H7 (cell line): ENCODE measurements around the gene SPOUT1. TPM values are rescaled to one million over a fixed set of nuclear protein-coding genes. Genes with fewer than 3 reads are reported as not detected.
A peak's percentile ranks its signal among the peaks of the same experiment; 100 is the strongest.
"Not testable (repeated sequence)": the region's sequence is repeated elsewhere in the genome, so short reads cannot be mapped to it uniquely, and the experiment has no call there.

Experiments
- DNase-seq: peaks from one replicate; pipeline ENCODE4 v3.0.0; 2012
- H3K27me3 ChIP-seq: 2 replicates; pipeline ENCODE4 v1.6.0; 2011; ENCODE audit warnings: mild to moderate bottlenecking, low read length; ENCODE audit not compliant: control insufficient read depth, insufficient read depth
- H3K36me3 ChIP-seq: replicated peaks from 2 replicates; pipeline ENCODE4 v1.5.1; 2011; ENCODE audit warnings: low read length; ENCODE audit not compliant: control insufficient read depth, insufficient read depth
- H3K4me3 ChIP-seq: 2 replicates; pipeline ENCODE4 v1.5.1; 2011; ENCODE audit warnings: low read depth, mild to moderate bottlenecking, control low read depth, low read length, moderate library complexity; ENCODE audit not compliant: insufficient read depth
- total RNA-seq: library from RNA; depleted of rRNA; stranded (reverse); fragments of >200 nt; shearing (Covaris generic); gene quantifications from 2 replicates; pipeline ENCODE4 v1.2.3, GENCODE V29; 2014; rRNA removed

The SPOUT1 gene, protein sequence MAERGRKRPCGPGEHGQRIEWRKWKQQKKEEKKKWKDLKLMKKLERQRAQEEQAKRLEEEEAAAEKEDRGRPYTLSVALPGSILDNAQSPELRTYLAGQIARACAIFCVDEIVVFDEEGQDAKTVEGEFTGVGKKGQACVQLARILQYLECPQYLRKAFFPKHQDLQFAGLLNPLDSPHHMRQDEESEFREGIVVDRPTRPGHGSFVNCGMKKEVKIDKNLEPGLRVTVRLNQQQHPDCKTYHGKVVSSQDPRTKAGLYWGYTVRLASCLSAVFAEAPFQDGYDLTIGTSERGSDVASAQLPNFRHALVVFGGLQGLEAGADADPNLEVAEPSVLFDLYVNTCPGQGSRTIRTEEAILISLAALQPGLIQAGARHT
- total RNA-seq, result 49.0 and 70.7 TPM in 2 replicates

DNA sequence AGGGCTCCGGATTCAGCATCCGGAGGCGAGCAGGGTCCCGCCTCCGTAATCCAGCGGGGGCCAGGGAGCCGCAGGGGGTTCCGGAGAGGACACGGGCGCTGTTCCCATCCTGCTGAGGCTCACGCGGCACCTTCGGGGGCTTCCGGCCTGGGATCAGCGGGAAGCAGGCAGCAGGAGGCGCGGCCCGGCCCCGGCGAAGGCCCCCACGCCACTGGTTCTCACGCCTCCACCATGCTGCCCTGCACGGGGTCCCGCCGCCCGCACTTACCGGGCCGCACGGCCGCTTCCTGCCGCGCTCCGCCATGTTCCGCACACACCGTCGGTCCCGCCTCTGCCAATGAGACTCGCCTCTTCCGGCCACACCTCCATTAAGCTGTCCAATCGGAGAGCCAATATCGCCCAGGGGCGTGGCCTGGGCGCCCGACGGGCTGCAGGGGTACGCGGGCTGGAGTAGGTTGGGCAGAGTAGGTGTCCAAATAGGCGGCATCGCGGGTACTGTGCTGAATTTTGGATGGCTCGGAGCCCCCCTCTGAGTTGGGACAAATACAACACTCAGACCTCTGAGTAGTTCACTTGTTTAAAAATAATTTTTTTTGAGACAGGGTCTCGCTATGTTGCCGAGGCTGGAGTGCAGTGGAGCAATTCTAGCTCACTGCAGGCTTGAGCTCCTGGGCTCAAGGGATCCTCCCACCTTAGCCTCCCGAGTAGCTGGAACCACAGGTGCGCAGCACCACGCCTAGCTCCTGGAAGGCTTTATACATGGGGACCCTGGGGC lies at the start of gene SPOUT1:
Gene SPOUT1, minus strand, starts transcription at position 318 of the 775 bp plus-strand sequence. Its CDS starts 14 bp downstream, at position 304.
- DNase-seq, result peak; percentile 99
- peaks cover 23% of the 10 kb centered on the region for H3K36me3 ChIP-seq
- H3K27me3 ChIP-seq, result no peaks in the 10 kb centered on the region
- H3K4me3 ChIP-seq, result peak within 1 kb of the TSS; percentile 95

DNA sequence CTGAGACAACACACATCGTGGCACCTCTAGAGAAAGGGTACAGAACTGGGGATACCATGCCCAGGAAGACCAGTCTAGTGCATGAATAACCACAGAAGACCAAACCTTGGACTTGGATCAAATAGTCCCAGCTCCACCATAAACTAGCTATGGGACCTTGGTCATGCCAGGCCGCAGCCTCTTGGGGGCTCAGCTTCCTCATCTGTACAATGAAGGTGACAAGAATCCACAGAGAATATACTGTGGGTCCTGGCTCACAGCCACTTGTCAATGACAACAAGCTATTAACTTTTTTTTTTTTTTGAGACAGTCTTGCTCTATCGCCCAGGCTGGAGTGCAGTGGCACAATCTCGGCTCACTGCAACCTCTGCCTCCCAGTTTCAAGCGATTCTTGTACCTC lies 48.3 kb upstream of the SPOUT1 start:
- Histone ChIP-seq H3K4me3 (no peak overlapping the region), H3K36me3 (no peaks in the 10 kb centered on the region)
- DNase-seq, result peak; percentile 19

DNA sequence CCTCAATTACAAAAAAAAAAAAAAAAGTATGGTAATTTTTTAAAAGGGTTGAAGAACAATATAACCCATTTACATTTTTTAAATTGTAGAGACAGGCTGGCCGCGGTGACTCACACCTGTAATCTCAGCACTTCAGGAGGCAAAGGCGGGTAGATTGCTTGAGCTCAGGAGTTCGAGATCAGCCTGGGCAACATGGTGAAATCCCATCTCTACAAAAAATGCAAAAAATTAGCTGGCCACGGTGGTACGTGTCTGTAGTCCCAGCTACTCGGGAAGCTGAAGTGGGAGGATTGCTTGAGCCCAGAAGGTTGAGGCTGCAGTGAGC lies 41.3 kb upstream of the SPOUT1 start:
- not testable (repeated sequence) for DNase-seq, H3K27me3 ChIP-seq, H3K36me3 ChIP-seq, H3K4me3 ChIP-seq

More for the DNA sequence above, 48.3 kb upstream of the SPOUT1 start:
- H3K27me3 ChIP-seq, result no peaks in the 10 kb centered on the region

DNA sequence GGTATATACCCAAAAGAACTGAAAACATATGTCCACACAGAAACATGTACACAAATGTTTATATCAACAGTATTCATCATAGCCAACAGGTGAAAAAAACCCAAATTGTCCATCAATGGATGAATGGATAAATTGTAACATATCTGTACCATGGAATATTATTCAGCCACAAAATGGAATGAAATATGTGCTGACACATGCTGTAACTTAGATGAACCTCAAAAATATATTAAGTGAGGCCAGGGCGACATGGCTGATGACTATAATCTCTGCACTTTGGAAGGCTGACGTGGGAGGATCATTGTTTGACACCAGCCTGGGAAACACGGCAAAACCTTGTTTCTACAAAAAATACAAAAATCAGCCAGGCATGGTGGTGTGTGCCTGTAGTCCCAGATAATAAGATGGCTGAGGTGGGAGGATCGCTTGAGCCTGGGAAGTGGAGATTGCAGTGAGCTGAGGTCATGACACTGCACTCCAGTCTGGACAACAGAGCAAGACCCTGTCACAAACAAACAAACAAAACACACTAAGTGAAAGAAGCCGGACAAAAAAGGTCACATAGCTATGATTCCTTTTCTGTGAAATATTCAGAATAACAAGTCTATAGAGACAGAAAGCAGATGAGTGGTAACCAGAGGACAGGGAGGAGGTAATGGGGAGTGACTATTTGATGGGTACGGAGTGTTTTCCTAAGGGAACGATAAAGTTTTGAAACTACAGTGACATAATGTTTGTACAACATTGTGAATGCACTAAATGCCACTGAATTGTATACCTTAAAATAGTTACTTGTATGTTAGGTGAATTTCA lies 40.7 kb upstream of the SPOUT1 start:
- DNase-seq, result no peak
- Histone ChIP-seq H3K36me3 (no peaks in the 10 kb centered on the region), H3K4me3 (no peak overlapping the region), H3K27me3 (no peaks in the 10 kb centered on the region)

DNA sequence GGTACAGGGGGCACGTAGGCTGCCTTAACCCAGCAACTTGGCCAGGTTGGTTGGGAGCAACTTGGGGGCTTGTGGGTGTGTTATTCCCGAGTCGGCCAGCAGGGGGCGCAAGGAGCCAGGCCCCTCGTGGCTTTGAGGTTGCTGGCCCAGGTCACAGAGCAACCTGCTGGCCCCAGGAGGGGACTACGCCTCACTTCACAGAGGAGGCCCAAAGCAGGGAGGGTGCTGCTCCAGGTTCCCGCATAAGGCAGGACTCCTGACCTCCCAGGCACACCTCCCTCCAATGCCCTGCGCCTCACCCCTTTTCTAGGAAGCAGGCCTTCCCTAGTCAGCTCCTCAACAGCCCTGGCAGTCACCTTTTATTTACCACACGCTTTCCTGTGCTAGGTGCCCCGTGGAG lies 34.1 kb upstream of the SPOUT1 start:
- peak; percentile 92 for DNase-seq
- no peaks in the 10 kb centered on the region for H3K36me3 ChIP-seq
- H3K4me3 ChIP-seq, result no peak overlapping the region
- no peaks in the 10 kb centered on the region for H3K27me3 ChIP-seq

DNA sequence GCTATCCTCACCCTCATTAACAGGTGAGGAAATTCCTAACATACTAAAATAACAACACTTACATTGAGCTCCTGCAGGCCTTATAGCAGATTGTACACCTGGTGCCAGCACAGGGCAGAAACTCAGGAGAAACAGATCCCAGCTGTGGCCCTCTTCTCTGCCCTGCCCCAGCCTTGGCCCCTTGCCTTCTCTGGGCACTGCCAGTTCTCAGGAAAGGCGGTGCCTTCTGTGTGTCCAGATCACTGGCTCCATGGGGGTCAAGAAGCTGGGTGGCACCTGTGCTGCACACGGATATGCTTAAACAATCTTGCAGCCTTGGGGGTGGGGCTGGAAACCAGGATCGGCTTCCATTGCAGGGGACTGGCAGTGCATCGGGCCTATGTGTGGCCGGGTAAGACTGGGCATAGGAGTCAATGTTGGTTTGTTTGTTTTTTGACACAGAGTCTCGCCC lies 32.8 kb upstream of the SPOUT1 start:
- H3K36me3 ChIP-seq, result no peaks in the 10 kb centered on the region
- no peaks in the 10 kb centered on the region for H3K27me3 ChIP-seq
- H3K4me3 ChIP-seq, result no peak overlapping the region
- no peak for DNase-seq

DNA sequence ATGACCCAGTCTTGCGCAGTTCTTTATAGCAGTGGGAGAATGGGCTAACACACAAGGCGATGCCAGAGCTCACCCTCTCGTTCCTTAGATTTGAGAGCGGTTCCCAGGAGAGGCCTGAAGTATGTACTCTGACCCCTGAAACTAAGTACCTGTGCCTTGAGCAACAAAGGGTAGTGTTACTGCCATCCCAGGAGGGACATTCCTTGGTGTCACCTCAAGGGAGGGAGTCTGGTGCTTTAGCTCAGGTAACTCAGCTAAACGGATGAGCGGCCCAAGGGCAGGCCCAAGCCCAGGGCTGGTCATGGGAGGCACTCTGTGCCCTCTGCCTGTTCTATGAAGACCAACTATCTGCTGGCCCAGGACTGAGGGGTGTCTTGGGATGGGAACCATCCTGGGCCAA lies 31.9 kb upstream of the SPOUT1 start:
- no peak overlapping the region for H3K4me3 ChIP-seq
- H3K36me3 ChIP-seq, result no peaks in the 10 kb centered on the region
- DNase-seq, result no peak

DNA sequence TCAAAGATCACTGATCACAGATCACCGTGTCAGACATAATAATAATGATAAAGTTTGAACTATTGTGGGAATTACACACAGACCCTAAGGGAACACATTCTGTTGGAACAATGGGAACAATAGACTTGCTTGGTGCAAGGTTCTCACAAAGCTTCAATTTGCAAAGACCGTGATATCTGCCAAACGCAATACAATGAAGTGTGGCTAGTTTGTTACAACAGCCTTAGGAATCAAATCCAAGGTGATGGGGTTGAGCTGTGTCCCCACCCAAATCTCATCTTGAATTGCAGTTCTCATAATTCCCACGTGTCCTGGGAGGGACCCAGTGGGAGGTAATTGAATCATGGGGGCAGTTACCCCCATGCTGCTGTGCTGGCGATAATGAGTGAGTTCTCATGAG lies 31.3 kb upstream of the SPOUT1 start:
- Histone ChIP-seq H3K4me3 (no peak overlapping the region), H3K27me3 (no peaks in the 10 kb centered on the region), H3K36me3 (no peaks in the 10 kb centered on the region)
- DNase-seq, result no peak

More for the DNA sequence above, 31.9 kb upstream of the SPOUT1 start:
- no peaks in the 10 kb centered on the region for H3K27me3 ChIP-seq

DNA sequence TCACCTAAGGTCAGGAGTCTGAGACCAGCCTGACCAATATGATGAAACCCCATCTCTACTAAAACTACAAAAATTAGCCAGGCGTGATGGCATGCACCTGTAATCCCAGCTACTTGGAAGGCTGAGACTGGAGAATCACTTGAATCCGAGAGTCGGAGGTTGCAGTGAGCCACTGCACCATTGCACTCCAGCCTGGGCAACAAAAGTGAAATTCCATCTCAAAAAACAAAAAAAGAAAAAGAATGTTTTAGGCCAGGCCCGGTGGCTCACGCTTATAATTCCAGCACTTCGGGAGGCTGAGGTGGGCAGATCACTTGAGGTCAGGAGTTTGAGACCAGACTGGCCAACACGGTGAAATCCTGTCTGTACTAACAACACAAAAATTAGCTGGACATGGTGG lies 28.9 kb upstream of the SPOUT1 start:
- not testable (repeated sequence) for DNase-seq

DNA sequence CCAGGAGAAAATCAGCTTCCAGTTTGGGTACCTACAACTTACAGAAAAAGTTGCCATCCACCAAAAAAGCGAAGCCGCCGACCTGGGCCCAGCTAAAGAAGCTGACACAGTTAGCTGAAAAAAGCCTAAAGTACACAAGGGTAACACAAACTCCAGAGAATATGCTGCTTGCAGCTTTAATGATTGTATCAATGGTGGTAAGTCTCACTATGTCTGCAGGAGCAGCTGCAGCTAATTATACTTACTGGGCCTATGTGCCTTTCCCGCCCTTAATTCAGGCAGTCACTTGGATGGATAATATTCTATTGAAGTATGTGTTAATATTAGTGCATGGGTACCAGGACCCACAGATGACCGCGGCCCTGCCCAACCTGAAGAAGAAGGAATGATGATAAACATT lies 24.9 kb upstream of the SPOUT1 start:
- not testable (repeated sequence) for DNase-seq, H3K27me3 ChIP-seq, H3K36me3 ChIP-seq, H3K4me3 ChIP-seq

More for the DNA sequence above, 28.9 kb upstream of the SPOUT1 start:
- not testable (repeated sequence) for H3K36me3 ChIP-seq, H3K4me3 ChIP-seq, H3K27me3 ChIP-seq

DNA sequence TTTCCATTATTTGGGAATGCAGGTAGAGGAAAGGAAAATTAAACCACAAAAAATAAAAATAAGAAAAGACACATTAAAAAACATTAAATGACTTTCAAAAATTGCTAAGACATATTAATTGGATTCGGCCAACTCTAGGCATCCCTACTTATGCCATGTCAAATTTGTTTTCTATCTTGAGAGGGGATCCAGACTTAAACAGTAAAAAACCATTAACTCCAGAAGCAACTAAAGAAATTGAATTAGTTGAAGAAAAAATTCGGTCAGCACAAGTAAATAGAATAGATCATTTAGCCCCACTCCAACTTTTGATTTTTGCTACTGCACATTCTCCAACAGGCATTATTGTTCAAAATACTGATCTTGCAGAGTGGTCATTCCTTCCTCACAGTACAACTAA lies 23.1 kb upstream of the SPOUT1 start:
- H3K36me3 ChIP-seq, H3K4me3 ChIP-seq, DNase-seq: not testable (repeated sequence)

DNA sequence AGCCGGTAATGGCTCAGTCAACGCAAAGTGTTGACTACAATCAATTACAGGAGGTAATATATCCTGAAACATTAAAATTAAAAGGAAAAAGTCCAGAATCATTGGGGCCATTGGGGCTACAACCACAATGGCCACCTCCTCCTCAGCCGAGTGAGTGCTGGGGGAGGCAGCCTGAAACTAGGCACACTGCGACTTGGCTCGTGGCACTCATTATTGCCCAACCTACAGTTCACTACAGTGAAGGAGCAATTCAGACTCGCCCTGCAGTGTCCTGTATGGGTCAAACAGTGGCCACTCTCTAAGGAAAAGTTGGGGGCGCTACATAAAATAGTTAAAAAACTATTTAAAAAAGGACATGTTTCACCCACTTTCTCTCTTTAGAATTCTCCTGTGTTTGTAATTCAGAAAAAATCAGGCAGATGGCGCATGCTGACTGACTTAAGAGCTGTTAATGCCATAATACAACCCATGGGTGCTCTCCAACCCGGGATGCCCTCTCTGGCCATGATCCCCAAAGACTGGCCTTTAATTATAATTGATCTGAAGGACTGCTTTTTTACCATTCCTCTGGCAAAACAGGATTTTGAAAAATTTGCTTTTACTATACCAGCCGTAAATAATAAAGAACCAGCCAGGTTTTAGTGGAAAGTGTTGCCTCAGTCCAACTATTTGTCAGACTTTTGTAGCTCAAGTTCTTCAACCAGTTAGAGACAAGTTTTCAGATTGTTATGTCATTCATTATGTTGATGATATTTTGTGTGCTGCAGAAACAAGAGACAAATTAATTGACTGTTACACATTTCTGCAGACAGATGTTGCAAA lies 22.4 kb upstream of the SPOUT1 start:
- H3K36me3 ChIP-seq, H3K27me3 ChIP-seq, DNase-seq, H3K4me3 ChIP-seq: not testable (repeated sequence)

More for the DNA sequence above, 23.1 kb upstream of the SPOUT1 start:
- not testable (repeated sequence) for H3K27me3 ChIP-seq

DNA sequence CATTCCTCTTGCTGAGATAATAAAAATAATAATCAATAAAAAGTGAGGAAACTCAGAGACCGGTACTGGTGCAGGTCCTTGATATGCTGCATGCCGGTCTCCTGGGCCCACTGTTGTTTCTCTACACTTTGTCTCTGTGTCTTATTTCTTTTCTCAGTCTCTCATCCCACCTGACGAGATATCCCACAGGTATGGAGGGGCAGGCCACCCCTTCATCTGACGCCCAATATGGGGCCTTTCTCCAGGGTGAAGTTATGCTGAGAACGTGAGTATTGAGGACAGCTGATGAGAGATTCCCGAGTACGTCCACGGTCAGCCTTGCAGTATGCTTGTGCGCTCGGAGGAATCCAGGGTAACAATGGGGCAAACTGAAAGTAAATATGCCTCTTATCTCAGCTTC lies 21.4 kb upstream of the SPOUT1 start:
- H3K4me3 ChIP-seq, H3K27me3 ChIP-seq, DNase-seq, H3K36me3 ChIP-seq: not testable (repeated sequence)

DNA sequence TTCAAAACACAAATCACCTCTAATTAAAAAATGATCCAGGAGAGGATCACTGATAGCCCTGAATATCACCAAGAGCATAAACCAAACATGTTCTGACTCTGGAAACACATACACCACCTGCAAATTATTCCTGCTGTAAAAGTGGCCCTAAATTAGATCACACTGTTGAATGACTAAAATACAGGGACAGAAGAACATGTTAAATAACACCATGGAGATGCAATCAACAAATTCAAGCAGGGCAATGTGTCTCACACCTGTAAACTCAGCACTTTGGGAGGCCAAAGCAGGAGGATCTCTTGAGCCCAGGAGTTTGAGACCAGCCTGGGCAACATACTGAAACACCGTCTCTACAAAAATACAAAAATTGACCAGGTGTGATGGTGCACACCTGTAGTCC lies 18.2 kb upstream of the SPOUT1 start:
- Histone ChIP-seq H3K36me3 (no peaks in the 10 kb centered on the region), H3K27me3 (no peaks in the 10 kb centered on the region), H3K4me3 (no peak overlapping the region)
- no peak for DNase-seq
